ENCODE data around the gene RAI1.

GRCh38 chr17:17826942-17827785 lies 145.9 kb downstream of the RAI1 start:
- TF ChIP-seq POLR2A (IDR thresholded peaks at IDR 0.05) (no peak), CTCF (IDR thresholded peaks at IDR 0.05) (no peak)

Data from esophagus squamous epithelium (tissue), 4 donors.